ENCODE measurements around the gene CSF1R. TPM values are rescaled to one million over a fixed set of nuclear protein-coding genes. Genes with fewer than 3 reads are reported as not detected.
"Not testable (repeated sequence)": the region's sequence is repeated elsewhere in the genome, so short reads cannot be mapped to it uniquely, and the experiment has no call there.

The CSF1R gene
- total and polyA plus RNA-seq, 2 of the 4 experiments (the other 2 are of a cell fraction): 0.14 to 0.36 TPM

DNA sequence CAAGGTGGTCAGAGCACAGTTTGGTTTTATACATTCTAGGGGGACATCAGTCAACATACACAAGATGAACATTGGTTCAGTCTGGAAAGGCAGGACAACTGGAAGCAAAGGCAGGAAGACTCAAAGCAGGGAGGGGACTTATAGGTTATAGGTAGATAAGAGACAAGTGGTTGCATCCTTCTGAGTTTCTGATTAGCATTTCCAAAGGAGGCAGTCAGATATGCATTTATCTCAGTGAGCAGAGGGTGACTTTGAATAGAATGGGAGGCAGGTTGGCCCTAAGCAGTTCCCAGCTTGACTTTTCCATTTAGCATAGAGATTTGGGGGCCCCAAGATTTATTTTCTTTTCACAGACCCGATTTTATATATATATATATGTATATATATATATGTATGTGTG is 58.3 kb downstream of the CSF1R start:
- H2BK15ac ChIP-seq (ENCODE audit: low read depth, low read length); H4K8ac ChIP-seq (ENCODE audit: low read depth in 2 of 2, low read length in 2 of 2); H3K9me1 ChIP-seq (ENCODE audit: insufficient read depth, low read length); dilution Hi-C loops (cut with HindIII; ENCODE audit: low sequenced_read_pairs, unreplicated experiment); H3K4me1 ChIP-seq (ENCODE audit: control insufficient read depth, insufficient read depth, low read length); H3K4ac ChIP-seq (ENCODE audit: low read depth, low read length); H4K5ac ChIP-seq (ENCODE audit: low read depth, low read length); H2BK5ac ChIP-seq (ENCODE audit: low read depth, low read length, poor library complexity, severe bottlenecking); H2AK9ac ChIP-seq (replicated peaks; ENCODE audit: low read depth, low read length, poor library complexity); H3K4me2 ChIP-seq (ENCODE audit: low read depth, low read length); H3K27ac ChIP-seq (ENCODE audit: insufficient read depth, low read length); H3K14ac ChIP-seq (replicated peaks; ENCODE audit: low read depth, low read length); H3K4me3 ChIP-seq (ENCODE audit: insufficient read depth, low read depth, low read length); intact Hi-C loops (cut with micrococcal nuclease); H3K27me3 ChIP-seq (ENCODE audit: control insufficient read depth, insufficient read depth, low read length); POLR2A ChIA-PET (ENCODE audit: unreplicated experiment); H4K20me1 ChIP-seq (ENCODE audit: insufficient read depth, low read length); DNase-seq; H2AK5ac ChIP-seq (ENCODE audit: low read depth, low read length); H3K18ac ChIP-seq (ENCODE audit: low read depth, low read length); H3K9ac ChIP-seq (ENCODE audit: low read depth, low read length); H2AFZ ChIP-seq (replicated peaks; ENCODE audit: low read length, poor library complexity); ATAC-seq (ENCODE audit: low read depth); H2BK120ac ChIP-seq (ENCODE audit: low read depth, low read length); H3K56ac ChIP-seq (ENCODE audit: extremely low read depth, insufficient read depth, low read length); in situ Hi-C loops (cut with MboI; ENCODE audit: low sequenced_read_pairs); H2BK20ac ChIP-seq (ENCODE audit: low read depth, low read length); BruUV-seq (replicated peaks); H3K23ac ChIP-seq (ENCODE audit: low read depth, low read length); H3K9me3 ChIP-seq (ENCODE audit: control insufficient read depth, insufficient read depth, low read length); CTCF ChIA-PET; H4K91ac ChIP-seq (ENCODE audit: insufficient read depth, low read depth, low read length): not testable (repeated sequence)
- peaks cover 46% of the 10 kb centered on the region for H3K36me3 ChIP-seq (ENCODE audit: control insufficient read depth, insufficient read depth, low read length)
- H3K79me1 ChIP-seq (ENCODE audit: low read depth in 1 of 2, low read length in 2 of 2): peaks cover 20 to 45% of the 10 kb centered on the region in 2 experiments
- WGBS, 2 experiments (ENCODE audit: extremely low coverage in 2 of 2, insufficient read length in 1 of 2): no CpG with 5 or more reads among the region's 1 CpG
